ENCODE results near the gene AKAP8. TPM values are rescaled to one million over a fixed set of nuclear protein-coding genes. Genes with fewer than 3 reads are reported as not detected.

AKAP8 gene
- polyA plus RNA-seq, 1 experiment, result 12.4 TPM

- Histone ChIP-seq H3K27me3 (ENCODE audit: control insufficient read depth, insufficient read depth, low read length) (no peaks in the 10 kb centered on the region), H3K9me3 (ENCODE audit: control insufficient read depth, insufficient read depth, low read length) (no peaks in the 10 kb centered on the region; the same call in 1 of the 2 replicates), H3K4me3 (ENCODE audit: low read depth, low read length) (no peak overlapping the region), H3K27ac (ENCODE audit: low read depth, low read length) (no peak overlapping the region)
- POLR2A ChIA-PET, result interaction anchor here (0.5 to 0.8 kb wide), 2 partner anchors 15 to 148 kb away, joined by 3 read pairs; partner anchors contain the start of gene AKAP8L
- no peak for DNase-seq (ENCODE audit: low read depth, low spot score)
- CTCF ChIA-PET, result no interaction called here
- TF ChIP-seq, protein P1, sequence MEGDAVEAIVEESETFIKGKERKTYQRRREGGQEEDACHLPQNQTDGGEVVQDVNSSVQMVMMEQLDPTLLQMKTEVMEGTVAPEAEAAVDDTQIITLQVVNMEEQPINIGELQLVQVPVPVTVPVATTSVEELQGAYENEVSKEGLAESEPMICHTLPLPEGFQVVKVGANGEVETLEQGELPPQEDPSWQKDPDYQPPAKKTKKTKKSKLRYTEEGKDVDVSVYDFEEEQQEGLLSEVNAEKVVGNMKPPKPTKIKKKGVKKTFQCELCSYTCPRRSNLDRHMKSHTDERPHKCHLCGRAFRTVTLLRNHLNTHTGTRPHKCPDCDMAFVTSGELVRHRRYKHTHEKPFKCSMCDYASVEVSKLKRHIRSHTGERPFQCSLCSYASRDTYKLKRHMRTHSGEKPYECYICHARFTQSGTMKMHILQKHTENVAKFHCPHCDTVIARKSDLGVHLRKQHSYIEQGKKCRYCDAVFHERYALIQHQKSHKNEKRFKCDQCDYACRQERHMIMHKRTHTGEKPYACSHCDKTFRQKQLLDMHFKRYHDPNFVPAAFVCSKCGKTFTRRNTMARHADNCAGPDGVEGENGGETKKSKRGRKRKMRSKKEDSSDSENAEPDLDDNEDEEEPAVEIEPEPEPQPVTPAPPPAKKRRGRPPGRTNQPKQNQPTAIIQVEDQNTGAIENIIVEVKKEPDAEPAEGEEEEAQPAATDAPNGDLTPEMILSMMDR (IDR thresholded peaks at IDR 0.05; ENCODE audit: low read depth, low read length), result no peak
Observed at GRCh38 chr19:15404097-15404779, 24.7 kb upstream of the AKAP8 start.

DNA sequence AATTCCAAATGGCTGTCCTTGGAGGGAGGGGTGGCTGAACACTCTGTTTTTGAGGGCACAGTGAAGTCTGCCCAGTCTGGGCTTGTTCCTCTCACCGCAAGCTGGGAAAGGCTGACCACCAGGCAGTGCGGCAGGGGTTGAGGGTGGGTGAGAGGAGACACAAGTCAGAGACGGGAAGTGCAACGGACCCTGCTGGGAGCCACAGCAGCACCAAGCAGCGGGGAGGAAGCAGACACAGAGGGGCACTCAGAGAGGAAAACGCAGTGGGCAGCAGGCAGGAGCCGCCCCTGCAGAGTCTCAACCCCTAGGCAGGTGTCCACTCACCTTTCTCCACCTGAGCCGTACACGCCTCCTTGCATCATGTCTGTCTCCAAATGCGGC is 23.6 kb upstream of the AKAP8 start:
- no peak overlapping the region for H3K4me3 ChIP-seq (ENCODE audit: low read depth, low read length)
- TF ChIP-seq, protein P1 (IDR thresholded peaks at IDR 0.05; ENCODE audit: low read depth, low read length), result no peak
- H3K27me3 ChIP-seq (ENCODE audit: control insufficient read depth, insufficient read depth, low read length), result no peaks in the 10 kb centered on the region
- no peaks in the 10 kb centered on the region; the same call in 1 of the 2 replicates for H3K9me3 ChIP-seq (ENCODE audit: control insufficient read depth, insufficient read depth, low read length)
- no peak for DNase-seq (ENCODE audit: low read depth, low spot score)
- POLR2A ChIA-PET, result no interaction called here
- CTCF ChIA-PET, result no interaction called here
- no peak overlapping the region for H3K27ac ChIP-seq (ENCODE audit: low read depth, low read length)

- Histone ChIP-seq H3K9me3 (ENCODE audit: control insufficient read depth, insufficient read depth, low read length) (no peaks in the 10 kb centered on the region; the same call in 1 of the 2 replicates), H3K27ac (ENCODE audit: low read depth, low read length) (no peak overlapping the region), H3K27me3 (ENCODE audit: control insufficient read depth, insufficient read depth, low read length) (no peaks in the 10 kb centered on the region), H3K4me3 (ENCODE audit: low read depth, low read length) (no peak overlapping the region)
- TF ChIP-seq, protein P1 (IDR thresholded peaks at IDR 0.05; ENCODE audit: low read depth, low read length), result no peak
- POLR2A ChIA-PET, result no interaction called here
- no peak for DNase-seq (ENCODE audit: low read depth, low spot score)
- CTCF ChIA-PET, result no interaction called here
Observed at GRCh38 chr19:15402411-15403150, 23.0 kb upstream of the AKAP8 start.

DNA sequence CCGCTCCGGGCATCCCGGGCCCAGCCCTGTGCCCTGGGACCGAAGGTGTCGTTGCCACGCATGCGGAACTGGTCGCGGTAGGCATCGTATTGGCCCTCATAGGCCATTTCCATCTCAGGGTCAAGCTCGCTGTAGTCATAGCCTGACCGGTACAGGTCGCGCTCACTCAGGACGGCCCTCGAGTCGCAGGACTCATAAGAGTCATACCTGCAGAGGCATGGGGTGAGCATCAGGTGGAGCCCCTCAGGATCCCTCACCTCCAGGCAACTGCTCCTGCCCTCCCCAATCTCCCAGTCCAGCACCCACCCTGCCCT is 21.8 kb upstream of the AKAP8 start:
- TF ChIP-seq, protein P1 (IDR thresholded peaks at IDR 0.05; ENCODE audit: low read depth, low read length), result no peak
- Histone ChIP-seq H3K9me3 (ENCODE audit: control insufficient read depth, insufficient read depth, low read length) (no peaks in the 10 kb centered on the region; the same call in 1 of the 2 replicates), H3K27me3 (ENCODE audit: control insufficient read depth, insufficient read depth, low read length) (no peaks in the 10 kb centered on the region), H3K4me3 (ENCODE audit: low read depth, low read length) (no peak overlapping the region), H3K27ac (ENCODE audit: low read depth, low read length) (no peak overlapping the region)
- no peak for DNase-seq (ENCODE audit: low read depth, low spot score)
- ChIA-PET CTCF (no interaction called here), POLR2A (no interaction called here)

All from AG04450 (cell line).